Trophoblast cell (in vitro differentiated cells and primary cell): ENCODE data around the gene CD80.

Source experiments
- DNase-seq, 2 donors: peaks; one replicate each; pipeline ENCODE4 v3.0.0-alpha.2; 2016
- H2AFZ ChIP-seq: 2 replicates; pipeline ENCODE4 v1.6.1; 2013; ENCODE audit warnings: low read length, moderate library complexity, mild to moderate bottlenecking; ENCODE audit not compliant: insufficient read depth, poor library complexity
- H2AK5ac ChIP-seq: 2 replicates; pipeline ENCODE4 v1.6.1; 2013; ENCODE audit warnings: mild to moderate bottlenecking, low read length
- H2BK120ac ChIP-seq: 2 replicates; pipeline ENCODE4 v1.6.1; 2013; ENCODE audit warnings: low read length, mild to moderate bottlenecking, moderate library complexity; ENCODE audit not compliant: insufficient read depth, poor library complexity
- H2BK12ac ChIP-seq: 2 replicates; pipeline ENCODE4 v1.6.1; 2013; ENCODE audit warnings: mild to moderate bottlenecking, low read length, moderate library complexity
- H2BK5ac ChIP-seq: 2 replicates; pipeline ENCODE4 v1.6.1; 2013; ENCODE audit warnings: low read length, low read depth, moderate library complexity, mild to moderate bottlenecking; ENCODE audit not compliant: poor library complexity
- H3K14ac ChIP-seq: 2 replicates; pipeline ENCODE4 v1.6.1; 2013; ENCODE audit warnings: mild to moderate bottlenecking, low read length
- H3K18ac ChIP-seq: 2 replicates; pipeline ENCODE4 v1.6.1; 2013; ENCODE audit warnings: mild to moderate bottlenecking, low read length
- H3K23ac ChIP-seq: 2 replicates; pipeline ENCODE4 v1.6.1; 2013; ENCODE audit warnings: low read length
- H3K27ac ChIP-seq: 2 replicates; pipeline ENCODE4 v1.5.1; 2013; ENCODE audit warnings: low read depth, mild to moderate bottlenecking, inconsistent platforms, low read length, moderate library complexity
- H3K27me3 ChIP-seq: 2 replicates; pipeline ENCODE4 v1.6.1; 2013; ENCODE audit warnings: inconsistent platforms, mild to moderate bottlenecking, low read length, moderate library complexity; ENCODE audit not compliant: insufficient read depth
- H3K36me3 ChIP-seq, 2 experiments: 1 replicate in 1 of 2; 2 replicates in 1 of 2; pipeline ENCODE4 v1.6.1; 2013; ENCODE audit warnings: low read length in 2 of 2, mild to moderate bottlenecking in 2 of 2, moderate library complexity in 1 of 2; ENCODE audit not compliant: insufficient read depth in 2 of 2, control insufficient read depth in 1 of 2
- H3K4ac ChIP-seq: 2 replicates; pipeline ENCODE4 v1.6.1; 2013; ENCODE audit warnings: low read depth, mild to moderate bottlenecking, low read length, moderate library complexity
- H3K4me1 ChIP-seq, 2 experiments: 1 replicate in 1 of 2; 2 replicates in 1 of 2; pipeline ENCODE4 v1.6.1; 2013; ENCODE audit warnings: low read length in 2 of 2, mild to moderate bottlenecking in 2 of 2, moderate library complexity in 1 of 2; ENCODE audit not compliant: insufficient read depth in 2 of 2, control insufficient read depth in 1 of 2
- H3K4me2 ChIP-seq: 2 replicates; pipeline ENCODE4 v1.6.1; 2013; ENCODE audit warnings: inconsistent platforms, mild to moderate bottlenecking, low read length, moderate library complexity
- H3K4me3 ChIP-seq: 2 replicates; pipeline ENCODE4 v1.5.1; 2013; ENCODE audit warnings: mild to moderate bottlenecking, low read depth, low read length, inconsistent platforms
- H3K79me1 ChIP-seq: one replicate; pipeline ENCODE4 v1.6.1; 2013; ENCODE audit warnings: low read length
- H3K79me2 ChIP-seq: 2 replicates; pipeline ENCODE4 v1.6.1; 2013; ENCODE audit warnings: low read length, mild to moderate bottlenecking; ENCODE audit not compliant: control insufficient read depth, insufficient read depth, poor library complexity
- H3K9ac ChIP-seq: 2 replicates; pipeline ENCODE4 v1.6.1; 2013; ENCODE audit warnings: mild to moderate bottlenecking, low read length
- H3K9me3 ChIP-seq: 2 replicates; pipeline ENCODE4 v1.6.1; 2013; ENCODE audit warnings: low read depth, mild to moderate bottlenecking, control low read depth, inconsistent platforms, low read length; ENCODE audit not compliant: insufficient read depth
- H4K12ac ChIP-seq: 2 replicates; pipeline ENCODE4 v1.6.1; 2013; ENCODE audit warnings: low read depth, mild to moderate bottlenecking, low read length, moderate library complexity
- H4K8ac ChIP-seq: 2 replicates; pipeline ENCODE4 v1.6.1; 2013; ENCODE audit warnings: low read depth, mild to moderate bottlenecking, low read length, moderate library complexity
- H4K91ac ChIP-seq: one replicate; pipeline ENCODE4 v1.6.1; 2013; ENCODE audit warnings: low read depth, mild to moderate bottlenecking, low read length, moderate library complexity
- WGBS: extraction: QIAGEN DNeasy Blood & Tissue Kit; methylation state at CpG from one replicate; pipeline ENCODE4 v1.1.7; 2013; ENCODE audit warnings: missing lambda C conversion rate; ENCODE audit not compliant: insufficient read length, insufficient coverage; ENCODE audit errors: extremely low coverage; 5-methylcytosine and 5-hydroxymethylcytosine counted together

Gene CD80

GRCh38 chr3:119548341-119548740 lies 11.1 kb downstream of the CD80 start:
- H3K36me3 ChIP-seq: no peaks in the 10 kb centered on the region
- no peak overlapping the region for H2BK120ac ChIP-seq
- WGBS: no CpG with 5 or more reads among the region's 3 CpGs
- H2BK12ac ChIP-seq: no peak overlapping the region
- H4K8ac ChIP-seq: no peak overlapping the region
- no peak overlapping the region for H4K91ac ChIP-seq
- peaks cover under 1% of the 10 kb centered on the region for H3K9me3 ChIP-seq
- no peak overlapping the region for H3K4ac ChIP-seq
- no peak overlapping the region for H3K4me2 ChIP-seq
- no peaks in the 10 kb centered on the region for H3K4me1 ChIP-seq
- H3K9ac ChIP-seq: no peak overlapping the region
- no peak overlapping the region for H3K4me3 ChIP-seq
- H3K27ac ChIP-seq: no peak overlapping the region
- H3K18ac ChIP-seq: no peak overlapping the region
- no peak overlapping the region for H2AFZ ChIP-seq
- H3K79me2 ChIP-seq: no peaks in the 10 kb centered on the region
- no peak for DNase-seq
- H3K23ac ChIP-seq: no peak overlapping the region
- no peak overlapping the region for H3K14ac ChIP-seq
- no peak overlapping the region for H4K12ac ChIP-seq
- H2BK5ac ChIP-seq: no peak overlapping the region
- H2AK5ac ChIP-seq: no peak overlapping the region
- H3K79me1 ChIP-seq: no peaks in the 10 kb centered on the region
- no peaks in the 10 kb centered on the region for H3K27me3 ChIP-seq

GRCh38 chr3:119547227-119547626 lies 12.2 kb downstream of the CD80 start:
- Histone ChIP-seq H2AFZ (no peak overlapping the region), H3K14ac (no peak overlapping the region), H3K4me1 (no peaks in the 10 kb centered on the region), H3K27ac (no peak overlapping the region), H2BK12ac (no peak overlapping the region), H3K36me3 (no peaks in the 10 kb centered on the region), H2AK5ac (no peak overlapping the region), H4K8ac (no peak overlapping the region), H3K9ac (no peak overlapping the region), H4K12ac (no peak overlapping the region), H3K79me1 (no peaks in the 10 kb centered on the region), H2BK5ac (no peak overlapping the region), H3K9me3 (no peaks in the 10 kb centered on the region), H2BK120ac (no peak overlapping the region), H3K79me2 (no peaks in the 10 kb centered on the region), H3K4me2 (no peak overlapping the region), H3K18ac (no peak overlapping the region), H4K91ac (no peak overlapping the region), H3K23ac (no peak overlapping the region), H3K27me3 (no peaks in the 10 kb centered on the region), H3K4ac (no peak overlapping the region), H3K4me3 (no peak overlapping the region)
- DNase-seq: no peak
- no CpG with 5 or more reads among the region's 1 CpG for WGBS

- Histone ChIP-seq H3K9me3 (no peaks in the 10 kb centered on the region), H3K4me3 (no peak overlapping the region)
These were observed 16.3 kb downstream of the CD80 start for GRCh38 chr3:119543147-119543546.

GRCh38 chr3:119542168-119542767 lies 17.1 kb downstream of the CD80 start:
- no peaks in the 10 kb centered on the region for H3K9me3 ChIP-seq
- H3K18ac ChIP-seq: no peak overlapping the region

More at GRCh38 chr3:119543147-119543546, 16.3 kb downstream of the CD80 start:
- H3K79me1 ChIP-seq: no peaks in the 10 kb centered on the region
- H3K18ac ChIP-seq: no peak overlapping the region
- H4K12ac ChIP-seq: no peak overlapping the region
- DNase-seq: no peak
- no peaks in the 10 kb centered on the region for H3K36me3 ChIP-seq
- no peak overlapping the region for H3K14ac ChIP-seq
- H2AFZ ChIP-seq: no peak overlapping the region
- H3K23ac ChIP-seq: no peak overlapping the region
- no peak overlapping the region for H2BK12ac ChIP-seq
- H2BK5ac ChIP-seq: no peak overlapping the region
- no peak overlapping the region for H2AK5ac ChIP-seq
- no peak overlapping the region for H3K9ac ChIP-seq
- no peak overlapping the region for H4K8ac ChIP-seq
- no peak overlapping the region for H3K4me2 ChIP-seq
- H3K27me3 ChIP-seq: no peaks in the 10 kb centered on the region
- no peak overlapping the region for H3K4ac ChIP-seq
- WGBS: no CpG with 5 or more reads among the region's 7 CpGs
- no peak overlapping the region for H3K27ac ChIP-seq
- no peak overlapping the region for H4K91ac ChIP-seq
- no peak overlapping the region for H2BK120ac ChIP-seq
- no peaks in the 10 kb centered on the region for H3K4me1 ChIP-seq
- H3K79me2 ChIP-seq: no peaks in the 10 kb centered on the region

More at GRCh38 chr3:119542168-119542767, 17.1 kb downstream of the CD80 start:
- Histone ChIP-seq H4K12ac (no peak overlapping the region), H3K14ac (no peak overlapping the region), H2BK120ac (no peak overlapping the region), H3K9ac (no peak overlapping the region), H2BK5ac (no peak overlapping the region), H3K79me2 (no peaks in the 10 kb centered on the region), H3K23ac (no peak overlapping the region), H2AFZ (no peak overlapping the region), H2AK5ac (no peak overlapping the region), H3K36me3 (no peaks in the 10 kb centered on the region), H2BK12ac (no peak overlapping the region), H3K4me1 (no peaks in the 10 kb centered on the region), H3K27ac (no peak overlapping the region), H3K27me3 (no peaks in the 10 kb centered on the region), H3K4ac (no peak overlapping the region), H4K91ac (no peak overlapping the region), H4K8ac (no peak overlapping the region), H3K4me2 (no peak overlapping the region), H3K79me1 (no peaks in the 10 kb centered on the region), H3K4me3 (no peak overlapping the region)
- no peak for DNase-seq
- WGBS: no CpG with 5 or more reads among the region's 2 CpGs
